HG02623 (cell line): Measurements from ENCODE around the gene SSC4D.

Source experiments
- ATAC-seq: cut with Tn5 transposase; IDR thresholded peaks from one replicate; pipeline ENCODE4 v1.9.1; 2021; ENCODE audit warnings: moderate library complexity; ENCODE audit not compliant: unreplicated experiment

SSC4D gene

GRCh38 chr7:76356115-76356514 is 53.4 kb downstream of the SSC4D start:
- ATAC-seq: no peak

- ATAC-seq: no peak
Measured at GRCh38 chr7:76354981-76355730, 54.3 kb downstream of the SSC4D start.

- ATAC-seq: no peak
Measured at GRCh38 chr7:76354516-76354915, 55.0 kb downstream of the SSC4D start.

DNA sequence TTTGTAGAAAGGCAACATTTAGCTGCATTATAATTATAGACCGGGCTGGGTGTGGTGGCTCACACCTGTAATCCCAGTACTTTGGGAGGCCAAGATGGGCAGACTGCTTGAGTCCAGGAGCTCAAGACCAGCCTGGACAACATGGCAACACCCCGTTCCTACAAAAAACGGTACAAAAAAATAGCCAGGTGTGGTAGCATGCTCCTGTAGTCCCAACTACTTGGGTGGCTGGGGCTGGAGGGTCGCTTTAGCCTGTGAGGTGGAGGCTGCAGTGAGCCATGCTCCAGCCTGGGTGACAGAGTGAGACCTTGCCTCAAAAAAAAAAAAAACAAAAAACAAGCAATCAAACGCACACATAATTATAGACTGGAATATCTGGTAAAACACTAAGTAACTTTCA is 55.8 kb downstream of the SSC4D start:
- ATAC-seq: no peak

DNA sequence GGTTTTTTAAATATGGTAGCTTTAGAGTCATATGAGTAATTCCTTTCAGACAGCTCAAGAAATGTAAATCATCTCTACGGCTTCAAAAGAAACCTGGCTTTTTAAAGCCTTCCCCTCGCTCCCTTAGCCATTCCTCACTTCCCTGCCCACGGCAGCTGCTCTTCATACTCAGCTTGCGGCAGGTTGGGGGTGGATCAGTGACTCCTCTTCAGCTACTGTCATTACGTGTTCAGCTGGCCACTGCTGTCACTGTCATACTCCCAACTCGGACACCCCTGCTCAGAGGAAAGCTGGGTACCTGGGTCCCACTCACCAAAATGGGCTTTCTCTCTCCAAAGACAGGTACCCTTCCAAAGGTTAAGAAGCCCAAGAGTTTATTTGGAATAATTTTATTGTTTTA is 57.3 kb downstream of the SSC4D start:
- ATAC-seq: no peak

DNA sequence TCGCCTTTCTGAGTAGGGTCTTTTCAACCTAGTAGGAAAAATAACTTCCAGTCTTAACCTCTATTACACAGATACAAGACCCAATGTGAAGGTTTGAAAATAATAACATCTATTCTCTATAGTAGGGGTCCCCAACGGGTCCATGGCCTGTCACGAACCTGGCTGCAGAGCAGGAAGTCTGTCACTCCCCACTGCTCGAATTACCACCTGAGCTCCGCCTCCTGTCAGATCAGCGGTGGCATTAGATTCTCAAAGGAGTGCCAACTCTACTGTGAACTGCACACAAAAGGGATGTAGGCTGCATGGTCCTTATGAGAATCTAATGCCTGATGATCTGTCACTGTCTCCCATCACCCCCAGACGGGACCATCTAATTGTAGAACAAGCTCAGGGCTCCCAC is 58.1 kb downstream of the SSC4D start:
- ATAC-seq: no peak

DNA sequence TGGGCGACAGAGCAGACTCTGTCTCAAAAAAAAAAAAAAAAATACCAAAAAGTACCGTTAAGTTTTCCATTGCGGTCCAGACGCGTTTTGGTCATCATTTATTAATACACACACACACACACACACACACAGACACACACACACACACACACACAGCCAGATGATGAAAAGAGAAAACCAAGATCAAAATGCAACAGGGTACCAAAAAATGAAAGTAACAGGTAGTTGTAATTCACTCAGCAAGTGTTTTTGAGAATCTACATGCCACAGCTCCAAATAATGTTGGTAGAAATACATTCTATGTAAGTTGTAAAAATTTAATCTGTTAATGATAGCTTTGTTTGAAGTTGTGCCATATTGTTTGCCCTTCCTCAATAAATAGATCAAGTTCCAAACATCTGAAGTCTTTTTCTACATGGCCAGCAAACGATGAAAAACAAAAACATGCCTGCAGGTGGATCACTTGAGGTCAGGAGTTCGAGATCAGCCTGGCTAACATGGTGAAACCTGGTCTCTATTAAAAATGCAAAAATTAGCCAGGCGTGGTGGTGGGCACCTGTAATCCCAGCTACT is 60.1 kb downstream of the SSC4D start:
- no peak for ATAC-seq

GRCh38 chr7:76347710-76348109 is 61.8 kb downstream of the SSC4D start:
- ATAC-seq: no peak

- no peak for ATAC-seq
Measured at GRCh38 chr7:76346778-76347177, 62.7 kb downstream of the SSC4D start.

- ATAC-seq: no peak
Measured at GRCh38 chr7:76346097-76346496, 63.4 kb downstream of the SSC4D start.

DNA sequence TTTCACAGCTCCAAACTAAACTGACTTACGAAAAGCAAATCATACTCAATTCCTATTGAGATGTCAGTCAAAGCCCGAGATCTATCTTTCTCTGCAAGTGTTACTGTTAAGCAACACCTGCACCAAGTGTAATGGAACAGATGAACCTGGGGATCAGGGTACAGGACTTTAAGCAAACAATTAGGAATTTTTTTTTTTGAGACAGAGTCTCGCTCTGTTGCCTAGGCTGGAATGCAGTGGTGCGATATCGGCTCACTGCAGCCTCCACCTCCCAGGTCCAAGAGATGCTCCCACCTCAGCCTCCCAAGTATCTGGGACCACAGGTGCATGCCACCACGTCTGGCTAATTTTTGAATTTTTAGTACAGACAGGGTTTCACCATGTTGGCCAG is 65.6 kb downstream of the SSC4D start:
- ATAC-seq: no peak

GRCh38 chr7:76343294-76343930 is 66.1 kb downstream of the SSC4D start:
- no peak for ATAC-seq

- no peak for ATAC-seq
Measured at GRCh38 chr7:76342222-76342621, 67.3 kb downstream of the SSC4D start.

DNA sequence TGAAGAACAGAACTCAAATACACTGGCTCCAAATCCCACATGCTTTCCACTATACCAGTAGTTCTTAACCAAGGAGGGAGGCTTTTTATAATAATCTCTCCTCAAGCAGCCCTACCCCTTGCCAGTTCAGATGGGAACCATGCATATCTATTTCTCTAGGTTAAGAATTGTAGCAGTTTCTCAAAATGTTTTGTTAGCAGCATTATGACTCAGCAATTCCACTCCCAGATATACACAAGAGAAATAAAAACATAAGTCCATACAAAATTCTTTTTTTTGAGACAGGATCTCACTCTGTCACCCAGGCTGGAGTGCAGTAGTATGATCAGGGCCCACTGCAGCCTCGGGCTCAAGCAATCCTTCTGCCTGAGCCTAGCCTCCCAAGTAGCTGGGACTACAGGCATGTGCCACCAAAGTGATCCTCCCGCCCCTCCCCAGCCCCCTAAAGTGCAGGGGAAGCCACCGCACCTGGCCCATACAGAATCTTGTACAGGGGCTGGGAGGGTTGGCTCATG is 68.8 kb downstream of the SSC4D start:
- no peak for ATAC-seq
